ENCODE measurements around the gene KBTBD8.

KBTBD8 gene

DNA sequence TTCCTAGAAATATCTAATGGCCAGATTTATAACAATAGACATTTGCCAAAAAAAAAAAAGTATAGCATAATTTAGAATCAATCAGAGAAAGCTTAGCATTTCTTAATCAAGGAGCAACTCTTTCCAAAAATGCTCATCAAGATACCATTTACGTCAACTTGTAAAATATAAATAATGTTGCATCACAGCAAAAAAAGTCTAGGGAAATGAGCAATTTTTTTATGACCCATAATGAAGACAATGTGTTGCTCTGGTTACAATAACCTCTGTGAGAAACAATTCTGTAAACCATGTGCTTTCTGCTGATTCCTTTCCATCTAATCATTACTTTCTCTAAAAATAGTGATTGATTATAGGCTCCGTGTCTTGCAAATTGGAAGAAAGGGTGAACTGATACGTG is 36.3 kb downstream of the KBTBD8 start:
- no peak for DNase-seq (ENCODE audit: low read depth, low spot score)

GRCh38 chr3:67037615-67038014 is 39.5 kb downstream of the KBTBD8 start:
- no peak for DNase-seq (ENCODE audit: low read depth, low spot score)

DNA sequence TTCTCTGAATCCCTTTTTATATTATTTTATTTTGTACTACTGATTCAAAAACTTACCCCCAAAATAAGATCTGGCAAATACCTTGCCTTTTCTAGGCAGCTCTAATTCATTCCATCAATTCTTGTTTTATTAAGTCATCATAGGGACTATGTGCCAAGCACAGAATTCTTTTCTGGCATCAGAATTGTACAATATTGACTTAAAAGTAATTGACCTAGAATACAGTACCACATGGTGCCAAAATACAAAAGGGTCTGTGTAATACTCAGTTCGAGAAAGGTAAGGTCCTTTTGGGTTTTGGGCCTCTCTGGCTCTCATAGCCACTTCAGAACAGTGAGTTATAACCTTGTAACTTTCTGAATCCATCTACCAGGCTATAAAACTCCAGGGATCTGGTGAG is 46.2 kb downstream of the KBTBD8 start:
- DNase-seq (ENCODE audit: low read depth, low spot score) = no peak

- DNase-seq (ENCODE audit: low read depth, low spot score) = no peak
These were observed 46.8 kb downstream of the KBTBD8 start for GRCh38 chr3:67044955-67045354.

GRCh38 chr3:67045711-67046465 is 47.8 kb downstream of the KBTBD8 start:
- no peak for DNase-seq (ENCODE audit: low read depth, low spot score)

DNA sequence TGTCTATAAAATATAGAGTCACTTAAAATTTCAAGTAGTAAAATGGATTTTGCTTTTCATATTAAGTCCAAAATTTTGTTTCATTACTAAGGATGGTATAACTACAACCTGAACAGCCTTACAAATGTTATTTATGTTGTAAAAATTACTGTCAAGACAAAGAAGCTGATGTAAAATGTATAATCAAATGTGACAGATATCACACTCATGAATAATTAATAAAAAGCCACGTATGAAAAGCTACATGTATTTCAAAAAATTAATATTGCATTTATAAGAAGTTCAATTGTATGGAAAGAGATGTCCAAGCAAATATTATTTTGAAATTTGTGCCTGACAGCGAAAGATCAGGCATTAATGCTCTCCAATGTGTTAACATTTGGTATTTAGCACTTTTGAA is 48.9 kb downstream of the KBTBD8 start:
- DNase-seq (ENCODE audit: low read depth, low spot score) = no peak

- no peak for DNase-seq (ENCODE audit: low read depth, low spot score)
These were observed 50.1 kb downstream of the KBTBD8 start for GRCh38 chr3:67048067-67048714.

DNA sequence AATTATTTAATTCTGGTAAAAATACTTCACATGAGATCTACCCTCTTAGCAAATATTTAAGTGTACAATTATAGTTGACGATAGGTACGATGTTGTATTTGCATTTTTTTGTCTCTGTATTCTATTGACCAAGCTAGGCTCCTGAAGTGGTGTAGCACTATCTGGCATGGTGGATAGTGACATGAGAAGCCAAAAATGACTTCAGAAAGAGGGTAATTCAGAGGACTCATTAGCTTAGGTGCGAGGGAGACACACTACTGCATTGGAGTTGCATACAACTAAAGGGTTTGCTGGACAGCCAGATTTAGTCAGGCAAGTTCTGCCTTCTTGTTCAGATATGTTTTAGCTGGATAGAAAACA is 50.6 kb downstream of the KBTBD8 start:
- DNase-seq (ENCODE audit: low read depth, low spot score) = no peak

GRCh38 chr3:67059443-67059842 is 61.3 kb downstream of the KBTBD8 start:
- DNase-seq (ENCODE audit: low read depth, low spot score) = no peak

All from activated CD4-positive, CD25-positive, alpha-beta regulatory T cell treated with anti-CD3 and anti-CD28 coated beads, Interleukin-2, amount 50 U/mL, for 16 hours (primary cell).